OCI-LY7 (cell line): ENCODE results near the gene ARHGAP24. TPM values are rescaled to one million over a fixed set of nuclear protein-coding genes. Genes with fewer than 3 reads are reported as not detected.

ENCODE experiments used
- BruUV-seq: library from RNA; stranded (reverse); fragments of 400-500 nt; replicated peaks from 2 replicates; lab custom pipeline; 2021; lab: Mats Ljungman, UMichigan
- CTCF ChIA-PET: fragments of 300-600 bp; sonication (Branson Sonifier 250); formaldehyde crosslinking; loops from one replicate; lab custom pipeline; 2022; ENCODE audit warnings: antibody characterized with exemption; ENCODE audit not compliant: unreplicated experiment; lab: Charles Lee
- POLR2A ChIA-PET: fragments of 300-600 bp; sonication (Branson Sonifier 250); formaldehyde crosslinking; loops from one replicate; lab custom pipeline; 2022; ENCODE audit warnings: antibody characterized with exemption; lab: Charles Lee
- DNase-seq: peaks from one replicate; pipeline ENCODE4 v3.0.0-alpha.2; 2015; ENCODE audit warnings: low spot score
- H2AFZ ChIP-seq: fragments of 200-600 bp; sonication (generic), shearing (Covaris generic); 2 replicates; pipeline ENCODE4 v1.6.1; 2014; ENCODE audit warnings: mild to moderate bottlenecking, antibody characterized with exemption, low read length, moderate library complexity
- H3K27ac ChIP-seq: fragments of 200-600 bp; sonication (generic); 2 replicates; pipeline ENCODE4 v1.5.1; 2014; ENCODE audit warnings: mixed run types, low read depth, mild to moderate bottlenecking, moderate library complexity, low read length, inconsistent platforms; ENCODE audit not compliant: poor library complexity, severe bottlenecking
- H3K36me3 ChIP-seq: fragments of 200-600 bp; sonication (generic); 2 replicates; pipeline ENCODE4 v1.6.1; 2014; ENCODE audit warnings: mild to moderate bottlenecking, antibody characterized with exemption, low read length, moderate library complexity, mixed read lengths; ENCODE audit not compliant: insufficient read depth
- H3K4me1 ChIP-seq: fragments of 200-600 bp; sonication (generic); 2 replicates; pipeline ENCODE4 v1.5.1; 2014; ENCODE audit warnings: mild to moderate bottlenecking, low read length; ENCODE audit not compliant: insufficient read depth, poor library complexity, severe bottlenecking
- H3K4me2 ChIP-seq: fragments of 200-600 bp; sonication (generic); 2 replicates; pipeline ENCODE4 v1.6.1; 2014; ENCODE audit warnings: mild to moderate bottlenecking, low read length
- H3K4me3 ChIP-seq: fragments of 200-600 bp; sonication (generic); 2 replicates; pipeline ENCODE4 v1.5.1; 2014; ENCODE audit warnings: mild to moderate bottlenecking, low read depth, low read length; ENCODE audit not compliant: poor library complexity, severe bottlenecking
- H3K79me2 ChIP-seq: fragments of 200-600 bp; sonication (generic); 2 replicates; pipeline ENCODE4 v1.6.1; 2016; ENCODE audit warnings: low read depth, mild to moderate bottlenecking, low read length, moderate library complexity, mixed read lengths; ENCODE audit not compliant: insufficient read depth
- H3K9me2 ChIP-seq: fragments of 200-600 bp; sonication (generic); 2 replicates; pipeline ENCODE4 v1.6.1; 2016; ENCODE audit warnings: mild to moderate bottlenecking, low read length, mixed read lengths; ENCODE audit not compliant: insufficient read depth
- H3K9me3 ChIP-seq: fragments of 200-600 bp; sonication (generic); 2 replicates; pipeline ENCODE4 v1.6.1; 2014; ENCODE audit warnings: mild to moderate bottlenecking, mixed run types, low read length, mixed read lengths
- H4K20me1 ChIP-seq: fragments of 200-600 bp; sonication (generic); 2 replicates; pipeline ENCODE4 v1.6.1; 2014; ENCODE audit warnings: mild to moderate bottlenecking, antibody characterized with exemption, low read length, moderate library complexity, mixed read lengths; ENCODE audit not compliant: insufficient read depth
- EZH2phosphoT487 ChIP-seq: fragments of 200-600 bp; sonication (generic); IDR thresholded peaks from 2 replicates; pipeline ENCODE4 v1.6.1; 2018; ENCODE audit warnings: low read depth, borderline replicate concordance, mild to moderate bottlenecking, mixed run types, antibody characterized with exemption, low read length, moderate library complexity, mixed read lengths
- intact Hi-C: fragments of 100-400 bp; cut with micrococcal nuclease; formaldehyde crosslinking; loops from one replicate; pipeline ENCODE4 v1.10.0; 2022; ENCODE audit not compliant: unreplicated experiment
- total RNA-seq, 2 experiments: library from RNA; depleted of rRNA in 1 of 2; stranded (reverse); fragments of >200 nt in 1 of 2; shearing (Covaris generic) in 1 of 2; gene quantifications; 2 replicates each; pipeline ENCODE4 v1.2.3, GENCODE V29; 2014 to 2022
- TF ChIP-seq, protein P1 (sequence below): fragments of 200-600 bp; sonication (generic); conservative IDR thresholded peaks from 2 replicates; pipeline ENCODE4 v1.5.1; 2014; ENCODE audit warnings: mild to moderate bottlenecking, antibody characterized with exemption, low read length, moderate library complexity, mixed read lengths

The ARHGAP24 gene
- total RNA-seq, 2 experiments from 2014 or later, result 0.88 to 4.4 TPM

GRCh38 chr4:86013621-86014020, 538.7 kb downstream of the ARHGAP24 start:
- POLR2A ChIA-PET, result no interaction called here
- no peaks in the 10 kb centered on the region for H3K4me1 ChIP-seq

DNA sequence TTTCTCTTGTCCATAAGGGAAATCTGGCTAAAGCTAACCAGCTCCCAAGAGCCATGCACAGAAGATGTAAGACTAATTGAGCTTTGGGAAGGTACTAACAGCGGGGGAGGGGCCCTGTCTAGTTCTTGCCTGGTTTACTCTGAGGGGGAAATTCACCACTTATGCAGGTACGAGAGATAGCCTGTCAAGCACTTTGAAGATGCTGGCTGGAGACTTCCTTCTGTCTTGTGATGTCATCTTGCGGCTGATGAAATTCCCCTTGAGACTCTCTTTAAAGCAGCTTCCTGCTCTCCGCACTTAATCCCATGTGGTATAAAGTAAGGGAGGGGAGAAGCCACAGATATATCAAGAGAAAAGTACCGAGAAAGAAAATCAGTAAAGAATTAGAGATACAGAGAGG, 539.6 kb downstream of the ARHGAP24 start:
- BruUV-seq, result no TSS peak
- no peak overlapping the region for H3K4me3 ChIP-seq
- H2AFZ ChIP-seq, result peak overlapping the region; percentile 35; the same call in 1 of the 2 replicates
- ChIA-PET POLR2A (interaction anchor here (0.6 to 1.1 kb wide), 9 partner anchors 17 to 1827 kb away, joined by 3 to 4 read pairs (median 3); no protein-coding TSS in a partner anchor), CTCF (interaction anchor here (0.5 kb wide), 1 partner anchor 231 kb away, joined by 3 read pairs; no protein-coding TSS in a partner anchor)
- H3K9me3 ChIP-seq, result no peaks in the 10 kb centered on the region
- peak overlapping the region; percentile 18; the same call in 1 of the 2 replicates for H3K4me2 ChIP-seq
- H3K9me2 ChIP-seq, result no peaks in the 10 kb centered on the region
- DNase-seq, result peak; percentile 24
- no peaks in the 10 kb centered on the region for H3K36me3 ChIP-seq
- no peaks in the 10 kb centered on the region for H3K4me1 ChIP-seq
- TF ChIP-seq, protein P1, sequence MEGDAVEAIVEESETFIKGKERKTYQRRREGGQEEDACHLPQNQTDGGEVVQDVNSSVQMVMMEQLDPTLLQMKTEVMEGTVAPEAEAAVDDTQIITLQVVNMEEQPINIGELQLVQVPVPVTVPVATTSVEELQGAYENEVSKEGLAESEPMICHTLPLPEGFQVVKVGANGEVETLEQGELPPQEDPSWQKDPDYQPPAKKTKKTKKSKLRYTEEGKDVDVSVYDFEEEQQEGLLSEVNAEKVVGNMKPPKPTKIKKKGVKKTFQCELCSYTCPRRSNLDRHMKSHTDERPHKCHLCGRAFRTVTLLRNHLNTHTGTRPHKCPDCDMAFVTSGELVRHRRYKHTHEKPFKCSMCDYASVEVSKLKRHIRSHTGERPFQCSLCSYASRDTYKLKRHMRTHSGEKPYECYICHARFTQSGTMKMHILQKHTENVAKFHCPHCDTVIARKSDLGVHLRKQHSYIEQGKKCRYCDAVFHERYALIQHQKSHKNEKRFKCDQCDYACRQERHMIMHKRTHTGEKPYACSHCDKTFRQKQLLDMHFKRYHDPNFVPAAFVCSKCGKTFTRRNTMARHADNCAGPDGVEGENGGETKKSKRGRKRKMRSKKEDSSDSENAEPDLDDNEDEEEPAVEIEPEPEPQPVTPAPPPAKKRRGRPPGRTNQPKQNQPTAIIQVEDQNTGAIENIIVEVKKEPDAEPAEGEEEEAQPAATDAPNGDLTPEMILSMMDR, result no peak
- TF ChIP-seq EZH2phosphoT487, result no peak
- H3K27ac ChIP-seq, result no peak overlapping the region
- intact Hi-C loops, result no loop called here
- no peaks in the 10 kb centered on the region for H4K20me1 ChIP-seq
- H3K79me2 ChIP-seq, result no peaks in the 10 kb centered on the region

More at GRCh38 chr4:86013621-86014020, 538.7 kb downstream of the ARHGAP24 start:
- H3K9me3 ChIP-seq, result no peaks in the 10 kb centered on the region
- no peak overlapping the region for H2AFZ ChIP-seq
- H3K4me2 ChIP-seq, result no peak overlapping the region
- no peaks in the 10 kb centered on the region for H3K79me2 ChIP-seq
- intact Hi-C loops, result no loop called here
- CTCF ChIA-PET, result no interaction called here
- no peaks in the 10 kb centered on the region for H4K20me1 ChIP-seq
- TF ChIP-seq EZH2phosphoT487, result no peak
- TF ChIP-seq, protein P1, result no peak
- no peaks in the 10 kb centered on the region for H3K9me2 ChIP-seq
- no peaks in the 10 kb centered on the region for H3K36me3 ChIP-seq
- H3K4me3 ChIP-seq, result no peak overlapping the region
- DNase-seq, result no peak
- H3K27ac ChIP-seq, result no peak overlapping the region
- BruUV-seq, result no TSS peak
